ENCODE results near the gene KRT73.

Gene KRT73

GRCh38 chr12:52568111-52568510 lies 50.2 kb downstream of the KRT73 start:
- TF ChIP-seq EP300 (IDR thresholded peaks at IDR 0.05; ENCODE audit: borderline replicate concordance) = no peak
- TF ChIP-seq YY1 (IDR thresholded peaks at IDR 0.05; ENCODE audit: low read depth) = no peak
- TF ChIP-seq RAD21 (IDR thresholded peaks at IDR 0.05; ENCODE audit: low read depth) = no peak
- no peak for TF ChIP-seq TEAD4 (IDR thresholded peaks at IDR 0.05)
- no peak for TF ChIP-seq FOXM1 (IDR thresholded peaks at IDR 0.05; ENCODE audit: borderline replicate concordance, low read depth)
- no peak for TF ChIP-seq CREB1 (IDR thresholded peaks at IDR 0.05; ENCODE audit: low read depth)
- no peak for TF ChIP-seq REST (IDR thresholded peaks at IDR 0.05; ENCODE audit: low read depth)
- TF ChIP-seq CEBPB (IDR thresholded peaks at IDR 0.05) = no peak
- no peak for TF ChIP-seq MAX (IDR thresholded peaks at IDR 0.05)
- TF ChIP-seq NFIC (IDR thresholded peaks at IDR 0.05) = no peak
- TF ChIP-seq USF1 (IDR thresholded peaks at IDR 0.05) = no peak
- TF ChIP-seq EGR1 (IDR thresholded peaks at IDR 0.05) = no peak

- TF ChIP-seq NFIC (IDR thresholded peaks at IDR 0.05) (no peak), EGR1 (IDR thresholded peaks at IDR 0.05) (no peak), CREB1 (IDR thresholded peaks at IDR 0.05; ENCODE audit: low read depth) (no peak), TEAD4 (IDR thresholded peaks at IDR 0.05) (no peak), CEBPB (IDR thresholded peaks at IDR 0.05) (no peak), USF1 (IDR thresholded peaks at IDR 0.05) (no peak), MAX (IDR thresholded peaks at IDR 0.05) (no peak), TAF1 (IDR thresholded peaks at IDR 0.05; ENCODE audit: low read depth) (no peak), TCF12 (IDR thresholded peaks at IDR 0.05; ENCODE audit: low read depth) (no peak), RAD21 (IDR thresholded peaks at IDR 0.05; ENCODE audit: low read depth) (no peak), YY1 (IDR thresholded peaks at IDR 0.05; ENCODE audit: low read depth) (no peak), FOXM1 (IDR thresholded peaks at IDR 0.05; ENCODE audit: borderline replicate concordance, low read depth) (no peak), EP300 (IDR thresholded peaks at IDR 0.05; ENCODE audit: borderline replicate concordance) (no peak), ZBTB7A (IDR thresholded peaks at IDR 0.05; ENCODE audit: low read depth) (no peak)
Measured at GRCh38 chr12:52566847-52567291, 51.5 kb downstream of the KRT73 start.

- TF ChIP-seq REST (IDR thresholded peaks at IDR 0.05; ENCODE audit: low read depth) (no peak), EP300 (IDR thresholded peaks at IDR 0.05; ENCODE audit: borderline replicate concordance) (no peak), TEAD4 (IDR thresholded peaks at IDR 0.05) (no peak), FOXM1 (IDR thresholded peaks at IDR 0.05; ENCODE audit: borderline replicate concordance, low read depth) (no peak), TCF12 (IDR thresholded peaks at IDR 0.05; ENCODE audit: low read depth) (no peak)
Measured at GRCh38 chr12:52564582-52564981, 53.8 kb downstream of the KRT73 start.

- TF ChIP-seq TEAD4 (IDR thresholded peaks at IDR 0.05) = no peak
- peak; percentile 55; the same call in 1 of the 2 replicates for TF ChIP-seq RAD21 (IDR thresholded peaks at IDR 0.05; ENCODE audit: low read depth)
Measured at GRCh38 chr12:52561880-52562449, 56.4 kb downstream of the KRT73 start.

GRCh38 chr12:52559979-52560378 lies 58.4 kb downstream of the KRT73 start:
- TF ChIP-seq RAD21 (IDR thresholded peaks at IDR 0.05; ENCODE audit: low read depth) (no peak), TAF1 (IDR thresholded peaks at IDR 0.05; ENCODE audit: low read depth) (no peak), CEBPB (IDR thresholded peaks at IDR 0.05) (no peak), ZBTB7A (IDR thresholded peaks at IDR 0.05; ENCODE audit: low read depth) (no peak), CREB1 (IDR thresholded peaks at IDR 0.05; ENCODE audit: low read depth) (no peak), REST (IDR thresholded peaks at IDR 0.05; ENCODE audit: low read depth) (no peak), TCF12 (IDR thresholded peaks at IDR 0.05; ENCODE audit: low read depth) (no peak), YY1 (IDR thresholded peaks at IDR 0.05; ENCODE audit: low read depth) (no peak), USF1 (IDR thresholded peaks at IDR 0.05) (no peak), MAX (IDR thresholded peaks at IDR 0.05) (no peak), TEAD4 (IDR thresholded peaks at IDR 0.05) (no peak), FOXM1 (IDR thresholded peaks at IDR 0.05; ENCODE audit: borderline replicate concordance, low read depth) (no peak), NFIC (IDR thresholded peaks at IDR 0.05) (no peak), EGR1 (IDR thresholded peaks at IDR 0.05) (no peak), EP300 (IDR thresholded peaks at IDR 0.05; ENCODE audit: borderline replicate concordance) (no peak)

All from Ishikawa (cell line).